Sigmoid colon (tissue), 7 donors: ENCODE measurements around the gene INVS. TPM values are rescaled to one million over a fixed set of nuclear protein-coding genes. Genes with fewer than 3 reads are reported as not detected.
"Not testable (repeated sequence)": the region's sequence is repeated elsewhere in the genome, so short reads cannot be mapped to it uniquely, and the experiment has no call there.

Experiments
- DNase-seq: peaks from one replicate; pipeline ENCODE4 v3.0.0-alpha.2; 2019
- H3K27ac ChIP-seq, 4 donors: fragments of 200-600 bp; sonication (generic); one replicate each; pipeline ENCODE4 v1.5.1; 2016 to 2019; ENCODE audit warnings: mild to moderate bottlenecking in 1 of 4
- H3K27me3 ChIP-seq, 3 donors: fragments of 200-600 bp; sonication (generic); one replicate each; pipeline ENCODE4 v1.5.1; 2019; ENCODE audit warnings: mild to moderate bottlenecking in 1 of 3
- H3K36me3 ChIP-seq, 4 donors: fragments of 200-600 bp; sonication (generic); one replicate each; pipeline ENCODE4 v1.5.1; 2016 to 2019
- H3K4me1 ChIP-seq, 4 donors: fragments of 200-600 bp; sonication (generic); one replicate each; pipeline ENCODE4 v1.5.1; 2017 to 2019
- H3K4me3 ChIP-seq, 4 donors: fragments of 200-600 bp; sonication (generic); one replicate each; pipeline ENCODE4 v1.5.1; 2017 to 2019; ENCODE audit warnings: mild to moderate bottlenecking in 2 of 4, moderate library complexity in 1 of 4
- H3K9me3 ChIP-seq, 4 donors: fragments of 200-600 bp in 3 of 4; sonication (generic) in 3 of 4; one replicate each; pipeline versions ENCODE4 v1.5.1 to v1.6.1; 2013 to 2019
- EP300 ChIP-seq, 4 donors: sonication (generic); formaldehyde crosslinking; IDR thresholded peaks; one replicate each; pipeline ENCODE4 v1.6.1; 2017; ENCODE audit warnings: antibody characterized with exemption in 4 of 4
- POLR2A ChIP-seq, 2 donors: fragments of 450-650 bp; IDR thresholded peaks; one replicate each; pipeline ENCODE4 v1.6.1; 2016; ENCODE audit warnings: antibody characterized with exemption in 2 of 2, mild to moderate bottlenecking in 2 of 2, moderate library complexity in 2 of 2
- POLR2AphosphoS5 ChIP-seq, 4 donors: sonication (generic); formaldehyde crosslinking; IDR thresholded peaks; one replicate each; pipeline ENCODE4 v1.6.1; 2017; ENCODE audit warnings: antibody characterized with exemption in 4 of 4
- WGBS, 2 donors: extraction: QIAGEN DNeasy Blood & Tissue Kit; methylation state at CpG; one replicate each; pipeline ENCODE4 v1.1.7; 2013; 5-methylcytosine and 5-hydroxymethylcytosine counted together
- intact Hi-C: fragments of 100-400 bp; cut with DNase I; formaldehyde crosslinking; loops from one replicate; pipeline ENCODE4 v1.15.1; 2023
- polyA plus RNA-seq, 3 donors: library from polyadenylated mRNA; stranded (reverse); fragments of 200-250 nt; gene quantifications; one replicate each; pipeline ENCODE4 v1.2.3, GENCODE V29; 2013
- total RNA-seq, 4 donors: library from RNA; depleted of rRNA; stranded (reverse); fragments of >200 nt; gene quantifications; one replicate each; pipeline ENCODE4 v1.1.0, GENCODE V29; 2016
- TF ChIP-seq, protein P1 (sequence below), 4 experiments: fragments of 450-650 bp in 3 of 4; fragments of 200-600 bp in 1 of 4; IDR thresholded peaks; one replicate each; pipeline ENCODE4 v1.5.1; 2016 to 2019; ENCODE audit warnings: antibody characterized with exemption in 4 of 4, mild to moderate bottlenecking in 3 of 4, moderate library complexity in 2 of 4
- donor health status: healthy with polysubstance abuse.
- donor health status: Bipolar disorder and iron deficiency.
- donor health status: healthy.

The INVS gene
- total and polyA plus RNA-seq, 7 donors: 1.2 to 41.3 (median 27.4) TPM

DNA sequence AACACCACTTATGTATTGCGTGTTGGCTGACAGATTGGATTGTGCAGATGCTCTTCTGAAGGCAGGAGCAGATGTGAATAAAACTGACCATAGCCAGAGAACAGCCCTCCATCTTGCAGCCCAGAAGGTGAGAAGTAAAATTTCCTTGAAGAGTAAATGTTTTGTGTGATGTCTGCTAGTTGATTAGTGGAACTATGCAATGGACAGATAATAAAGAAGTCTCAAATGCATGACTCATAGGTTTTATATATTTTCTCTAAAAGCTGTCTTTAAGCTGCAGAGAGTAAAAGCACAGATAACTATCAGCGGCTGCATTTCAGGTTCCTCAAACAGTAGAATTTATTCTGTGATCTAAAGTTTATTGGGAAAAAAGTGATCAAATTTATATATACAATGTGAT is 27.4 kb downstream of the INVS start:
- no peak overlapping the region for H3K4me3 ChIP-seq
- no peaks in the 10 kb centered on the region for H3K4me1 ChIP-seq
- TF ChIP-seq, protein P1, sequence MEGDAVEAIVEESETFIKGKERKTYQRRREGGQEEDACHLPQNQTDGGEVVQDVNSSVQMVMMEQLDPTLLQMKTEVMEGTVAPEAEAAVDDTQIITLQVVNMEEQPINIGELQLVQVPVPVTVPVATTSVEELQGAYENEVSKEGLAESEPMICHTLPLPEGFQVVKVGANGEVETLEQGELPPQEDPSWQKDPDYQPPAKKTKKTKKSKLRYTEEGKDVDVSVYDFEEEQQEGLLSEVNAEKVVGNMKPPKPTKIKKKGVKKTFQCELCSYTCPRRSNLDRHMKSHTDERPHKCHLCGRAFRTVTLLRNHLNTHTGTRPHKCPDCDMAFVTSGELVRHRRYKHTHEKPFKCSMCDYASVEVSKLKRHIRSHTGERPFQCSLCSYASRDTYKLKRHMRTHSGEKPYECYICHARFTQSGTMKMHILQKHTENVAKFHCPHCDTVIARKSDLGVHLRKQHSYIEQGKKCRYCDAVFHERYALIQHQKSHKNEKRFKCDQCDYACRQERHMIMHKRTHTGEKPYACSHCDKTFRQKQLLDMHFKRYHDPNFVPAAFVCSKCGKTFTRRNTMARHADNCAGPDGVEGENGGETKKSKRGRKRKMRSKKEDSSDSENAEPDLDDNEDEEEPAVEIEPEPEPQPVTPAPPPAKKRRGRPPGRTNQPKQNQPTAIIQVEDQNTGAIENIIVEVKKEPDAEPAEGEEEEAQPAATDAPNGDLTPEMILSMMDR (IDR thresholded peaks at IDR 0.05): no peak
- TF ChIP-seq EP300 (IDR thresholded peaks at IDR 0.05): no peak
- no peak for TF ChIP-seq POLR2A (IDR thresholded peaks at IDR 0.05)
- no peak for TF ChIP-seq POLR2AphosphoS5 (IDR thresholded peaks at IDR 0.05)
- H3K27me3 ChIP-seq: no peaks in the 10 kb centered on the region
- H3K9me3 ChIP-seq: no peaks in the 10 kb centered on the region
- peaks cover 0 to 11% (median 0%) of the 10 kb centered on the region in 4 donors for H3K36me3 ChIP-seq
- H3K27ac ChIP-seq: no peak overlapping the region
- no peak for DNase-seq
- 98 to 99% methylated on average over 2 of the region's 2 CpGs for WGBS, 2 donors
- intact Hi-C loops: no loop called here

DNA sequence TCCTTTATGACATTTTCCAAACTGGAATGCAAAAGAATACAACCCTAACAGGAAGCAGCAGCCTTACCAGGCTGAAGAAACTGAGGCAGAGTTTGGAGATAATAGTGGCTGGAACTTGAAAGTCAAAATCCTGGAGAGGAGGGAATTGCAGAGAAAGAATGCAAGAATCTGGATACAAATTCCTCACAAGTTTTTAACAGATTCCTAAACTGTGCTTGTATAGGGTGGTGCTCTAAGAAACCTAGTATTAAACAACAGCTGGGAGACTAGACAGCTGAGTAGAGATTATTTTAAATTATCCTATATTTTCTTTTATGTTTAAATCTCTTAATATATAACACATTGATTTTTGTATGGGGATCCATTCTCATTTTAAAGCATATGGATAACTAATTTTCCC is 30.7 kb downstream of the INVS start:
- H3K36me3 ChIP-seq: peaks cover 0 to 22% (median 0%) of the 10 kb centered on the region in 4 donors
- H3K27ac ChIP-seq: no peak overlapping the region
- no peaks in the 10 kb centered on the region for H3K4me1 ChIP-seq
- no peaks in the 10 kb centered on the region for H3K27me3 ChIP-seq
- TF ChIP-seq POLR2AphosphoS5 (IDR thresholded peaks at IDR 0.05) (no peak), POLR2A (IDR thresholded peaks at IDR 0.05) (no peak), EP300 (IDR thresholded peaks at IDR 0.05) (no peak)
- TF ChIP-seq, protein P1 (IDR thresholded peaks at IDR 0.05): no peak
- no peak overlapping the region for H3K4me3 ChIP-seq
- intact Hi-C loops: no loop called here
- no peaks in the 10 kb centered on the region for H3K9me3 ChIP-seq
- DNase-seq: no peak

DNA sequence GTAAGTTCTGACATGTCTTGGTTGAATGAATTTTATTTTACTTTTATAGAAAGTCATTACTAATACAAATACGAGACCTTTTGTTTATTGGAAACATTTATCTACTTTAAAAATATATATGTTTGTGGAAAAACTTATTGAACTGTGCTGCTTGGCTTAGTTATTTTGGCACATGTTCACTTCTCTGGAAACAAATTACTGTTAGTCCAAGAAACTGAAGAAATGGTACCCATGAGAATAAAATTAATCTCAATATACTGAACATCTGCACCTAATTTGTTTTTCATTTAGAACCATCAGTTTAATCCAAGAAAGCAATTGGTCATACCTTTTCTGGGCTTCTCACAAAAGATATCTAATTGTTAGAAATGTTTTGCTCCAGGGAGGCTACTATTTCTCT is 32.2 kb downstream of the INVS start:
- 88 to 91% methylated on average over 1 of the region's 1 CpG for WGBS, 2 donors
- H3K9me3 ChIP-seq: no peaks in the 10 kb centered on the region
- intact Hi-C loops: no loop called here
- no peak overlapping the region for H3K27ac ChIP-seq
- H3K4me1 ChIP-seq: no peaks in the 10 kb centered on the region
- H3K36me3 ChIP-seq: peaks cover 0 to 22% (median 0%) of the 10 kb centered on the region in 4 donors
- no peaks in the 10 kb centered on the region for H3K27me3 ChIP-seq
- no peak overlapping the region for H3K4me3 ChIP-seq
- no peak for DNase-seq
- TF ChIP-seq POLR2A (IDR thresholded peaks at IDR 0.05) (no peak), EP300 (IDR thresholded peaks at IDR 0.05) (no peak), POLR2AphosphoS5 (IDR thresholded peaks at IDR 0.05) (no peak)
- TF ChIP-seq, protein P1 (IDR thresholded peaks at IDR 0.05): no peak

DNA sequence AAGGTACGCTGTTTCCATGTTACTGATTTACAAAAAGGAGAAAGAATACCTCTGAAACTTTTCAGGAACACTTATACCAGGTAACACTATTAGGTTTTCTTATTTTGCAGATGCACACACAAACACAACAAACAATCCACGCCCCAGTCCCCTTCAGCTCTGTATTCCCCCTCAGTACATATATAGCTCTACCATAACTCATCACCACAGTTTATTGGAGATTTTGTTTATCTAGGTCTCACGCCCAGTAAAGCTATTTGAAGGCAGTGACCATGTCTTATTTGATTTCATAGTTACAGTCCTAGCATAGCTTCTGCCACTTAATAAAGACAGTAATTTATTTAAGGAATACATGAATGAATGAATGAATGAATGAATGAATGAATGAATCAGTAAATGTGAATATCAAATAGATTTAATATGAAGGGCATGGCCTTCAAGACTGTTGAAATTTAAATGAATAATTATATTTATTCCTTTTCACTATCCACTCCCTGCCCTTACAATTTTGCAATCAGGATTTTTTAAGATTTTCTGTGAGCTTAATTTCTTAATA is 32.9 kb downstream of the INVS start:
- H3K27me3 ChIP-seq: no peaks in the 10 kb centered on the region
- H3K9me3 ChIP-seq: no peaks in the 10 kb centered on the region
- H3K4me1 ChIP-seq: no peaks in the 10 kb centered on the region
- peaks cover 0 to 14% (median 0%) of the 10 kb centered on the region in 4 donors for H3K36me3 ChIP-seq
- no peak for DNase-seq
- 73 to 93% methylated on average over 3 of the region's 3 CpGs for WGBS, 2 donors
- TF ChIP-seq POLR2AphosphoS5 (IDR thresholded peaks at IDR 0.05): no peak
- no peak for TF ChIP-seq POLR2A (IDR thresholded peaks at IDR 0.05)
- TF ChIP-seq EP300 (IDR thresholded peaks at IDR 0.05): no peak
- TF ChIP-seq, protein P1 (IDR thresholded peaks at IDR 0.05): no peak
- intact Hi-C loops: no loop called here
- no peak overlapping the region for H3K4me3 ChIP-seq
- no peak overlapping the region for H3K27ac ChIP-seq

DNA sequence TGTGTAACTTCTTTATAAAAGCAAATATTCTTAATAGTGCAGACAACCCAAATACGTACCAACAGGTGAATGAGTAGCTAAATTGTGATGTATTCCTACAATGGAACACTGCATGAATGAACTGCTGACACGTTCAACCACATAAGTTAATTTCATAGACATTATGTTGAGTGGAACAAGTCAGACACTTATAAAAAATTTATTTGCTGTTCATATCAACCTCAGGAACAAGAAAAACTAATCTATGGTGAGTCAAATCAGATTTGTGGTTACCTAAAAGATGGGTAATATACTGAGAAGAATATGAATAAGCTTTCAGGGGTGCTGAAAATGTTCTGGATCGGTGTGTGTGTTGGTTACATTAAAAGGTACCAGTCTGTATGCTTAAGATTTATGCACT is 35.7 kb downstream of the INVS start:
- Histone ChIP-seq H3K27me3 (no peaks in the 10 kb centered on the region), H3K27ac (no peak overlapping the region), H3K9me3 (no peaks in the 10 kb centered on the region), H3K4me1 (no peaks in the 10 kb centered on the region), H3K36me3 (peaks cover 0 to 14% (median 0%) of the 10 kb centered on the region in 4 donors), H3K4me3 (no peak overlapping the region)
- intact Hi-C loops: no loop called here
- 75 to 94% methylated on average over 3 of the region's 3 CpGs for WGBS, 2 donors
- TF ChIP-seq EP300 (IDR thresholded peaks at IDR 0.05) (no peak), POLR2A (IDR thresholded peaks at IDR 0.05) (no peak), POLR2AphosphoS5 (IDR thresholded peaks at IDR 0.05) (no peak)
- TF ChIP-seq, protein P1 (IDR thresholded peaks at IDR 0.05): no peak
- DNase-seq: no peak

DNA sequence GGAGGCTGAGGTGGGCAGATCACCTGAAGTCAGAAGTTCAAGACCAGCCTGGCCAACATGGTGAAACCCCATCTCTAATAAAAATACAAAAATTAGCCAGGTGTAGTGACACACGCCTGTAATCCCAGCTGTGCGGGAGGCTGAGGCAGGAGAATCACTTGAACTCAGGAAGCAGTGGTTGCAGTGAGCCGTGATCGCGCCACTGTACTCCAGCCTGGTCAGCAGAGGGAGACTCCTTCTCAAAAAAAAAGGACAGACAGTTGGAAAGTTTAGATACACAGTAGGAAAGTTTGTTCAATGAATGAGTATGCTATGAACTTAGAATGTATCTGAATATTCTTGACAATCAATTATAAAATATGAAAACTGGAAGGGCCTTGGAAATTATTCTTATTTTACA is 37.8 kb downstream of the INVS start:
- H3K27ac ChIP-seq, H3K4me1 ChIP-seq, H3K4me3 ChIP-seq, H3K27me3 ChIP-seq, intact Hi-C loops, DNase-seq, H3K9me3 ChIP-seq, H3K36me3 ChIP-seq: not testable (repeated sequence)
- WGBS, 2 donors: 95 to 98% methylated on average over 5 of the region's 5 CpGs

DNA sequence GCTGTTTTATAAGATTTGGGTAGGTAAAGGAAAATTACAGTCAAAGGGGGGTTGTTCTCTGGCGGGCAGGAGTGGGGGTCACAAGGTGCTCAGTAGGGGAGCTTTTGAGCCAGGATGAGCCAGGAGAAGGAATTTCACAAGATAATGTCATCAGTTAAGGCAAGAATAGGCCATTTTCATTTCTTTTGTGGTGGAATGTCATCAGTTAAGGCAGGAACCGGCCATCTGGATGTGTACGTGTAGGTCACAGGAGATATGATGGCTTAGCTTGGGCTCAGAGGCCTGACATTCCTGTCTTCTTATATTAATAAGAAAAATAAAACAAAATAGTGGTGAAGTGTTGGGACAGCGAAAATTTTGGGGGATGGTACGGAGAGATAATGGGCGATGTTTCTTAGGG is 41.3 kb downstream of the INVS start:
- WGBS, 2 donors: 95 to 98% methylated on average over 6 of the region's 6 CpGs
- H3K36me3 ChIP-seq, H3K4me1 ChIP-seq, H3K27me3 ChIP-seq, H3K4me3 ChIP-seq, intact Hi-C loops, H3K9me3 ChIP-seq, DNase-seq, H3K27ac ChIP-seq: not testable (repeated sequence)
